Measurements from ENCODE around the gene AP2A2.

The AP2A2 gene

GRCh38 chr11:898540-899190 lies 27.0 kb upstream of the AP2A2 start:
- no peak for DNase-seq (ENCODE audit: low read depth)

- DNase-seq (ENCODE audit: low read depth) = no peak
Observed at GRCh38 chr11:899724-900123, 25.9 kb upstream of the AP2A2 start.

GRCh38 chr11:900545-900944 lies 25.1 kb upstream of the AP2A2 start:
- DNase-seq (ENCODE audit: low read depth) = no peak

- no peak for DNase-seq (ENCODE audit: low read depth)
Observed at GRCh38 chr11:901452-902061, 24.1 kb upstream of the AP2A2 start.

- no peak for DNase-seq (ENCODE audit: low read depth)
Observed at GRCh38 chr11:904380-904779, 21.3 kb upstream of the AP2A2 start.

GRCh38 chr11:905952-906351 lies 19.7 kb upstream of the AP2A2 start:
- DNase-seq (ENCODE audit: low read depth) = no peak

GRCh38 chr11:907668-908067 lies 18.0 kb upstream of the AP2A2 start:
- DNase-seq (ENCODE audit: low read depth) = no peak

GRCh38 chr11:908273-908672 lies 17.4 kb upstream of the AP2A2 start:
- DNase-seq (ENCODE audit: low read depth) = no peak

GRCh38 chr11:909406-909805 lies 16.3 kb upstream of the AP2A2 start:
- no peak for DNase-seq (ENCODE audit: low read depth)

GRCh38 chr11:910044-910588 lies 15.6 kb upstream of the AP2A2 start:
- no peak for DNase-seq (ENCODE audit: low read depth)

- DNase-seq (ENCODE audit: low read depth) = no peak
Observed at GRCh38 chr11:910589-911030, 15.1 kb upstream of the AP2A2 start, which contains the start of gene CHID1. CHID1 (minus strand) TSS chr11:910810; CDS start chr11:904816, 5,994 bp downstream.

- DNase-seq (ENCODE audit: low read depth) = peak; percentile 36
Observed at GRCh38 chr11:911031-911889, 14.4 kb upstream of the AP2A2 start.

GRCh38 chr11:911890-912219 lies 13.8 kb upstream of the AP2A2 start:
- no peak for DNase-seq (ENCODE audit: low read depth)

- no peak for DNase-seq (ENCODE audit: low read depth)
Observed at GRCh38 chr11:912266-912665, 13.4 kb upstream of the AP2A2 start.

- DNase-seq (ENCODE audit: low read depth) = no peak
Observed at GRCh38 chr11:913043-913442, 12.6 kb upstream of the AP2A2 start.

- no peak for DNase-seq (ENCODE audit: low read depth)
Observed at GRCh38 chr11:914204-914603, 11.5 kb upstream of the AP2A2 start.

GRCh38 chr11:914747-915501 lies 10.7 kb upstream of the AP2A2 start:
- no peak for DNase-seq (ENCODE audit: low read depth)

- DNase-seq (ENCODE audit: low read depth) = no peak
Observed at GRCh38 chr11:917426-917825, 8.2 kb upstream of the AP2A2 start.

GRCh38 chr11:921921-922678 lies 3.6 kb upstream of the AP2A2 start:
- DNase-seq (ENCODE audit: low read depth) = no peak

- no peak for DNase-seq (ENCODE audit: low read depth)
Observed at GRCh38 chr11:923691-924405, 1.8 kb upstream of the AP2A2 start.
